Thoracic aorta (tissue), 2 donors: ENCODE measurements around the gene NANOS3. TPM values are rescaled to one million over a fixed set of nuclear protein-coding genes. Genes with fewer than 3 reads are reported as not detected.

Source experiments
- ATAC-seq: fragments of 150-250 bp; one replicate; pipeline ENCODE4 v1.8.0; 2017; ENCODE audit warnings: low read depth; ENCODE audit not compliant: insufficient number of reproducible peaks, low FRiP score
- DNase-seq: peaks from one replicate; pipeline ENCODE4 v3.0.0-alpha.2; 2020; ENCODE audit warnings: low spot score
- H3K27ac ChIP-seq, 2 donors: fragments of 200-600 bp; sonication (generic); 1 replicate in 1 of 2; 2 replicates in 1 of 2; pipeline ENCODE4 v1.5.1; 2016; ENCODE audit warnings: mild to moderate bottlenecking in 2 of 2, moderate library complexity in 2 of 2
- H3K27me3 ChIP-seq: fragments of 200-600 bp; sonication (generic); replicated peaks from 2 replicates; pipeline ENCODE4 v1.6.0; 2016; ENCODE audit warnings: mild to moderate bottlenecking; ENCODE audit not compliant: insufficient read depth
- H3K36me3 ChIP-seq: fragments of 200-600 bp; sonication (generic); one replicate; pipeline ENCODE4 v1.5.1; 2016
- H3K4me1 ChIP-seq, 2 donors: fragments of 200-600 bp; sonication (generic); 1 replicate in 1 of 2; 2 replicates in 1 of 2; pipeline versions ENCODE4 v1.5.1 to v1.6.0; 2016; ENCODE audit warnings: low read depth in 2 of 2, mild to moderate bottlenecking in 1 of 2; ENCODE audit not compliant: control insufficient read depth in 1 of 2
- H3K4me3 ChIP-seq: fragments of 200-600 bp; sonication (generic); 2 replicates; pipeline ENCODE4 v1.5.1; 2016; ENCODE audit warnings: mild to moderate bottlenecking
- H3K9me3 ChIP-seq: fragments of 200-600 bp; sonication (generic); 2 replicates; pipeline ENCODE4 v1.5.1; 2016
- total RNA-seq, 2 donors: library from RNA; depleted of rRNA; stranded (reverse); fragments of >200 nt; gene quantifications; one replicate each; pipeline versions ENCODE4 v1.1.0 to v1.2.3, GENCODE V29; 2016
- TF ChIP-seq, protein P1 (sequence below): fragments of 200-600 bp; sonication (generic); IDR thresholded peaks from one replicate; pipeline ENCODE4 v1.5.1; 2019; ENCODE audit warnings: antibody characterized with exemption

NANOS3 gene
- total RNA-seq, 2 donors from 2014 or later: not detected

DNA sequence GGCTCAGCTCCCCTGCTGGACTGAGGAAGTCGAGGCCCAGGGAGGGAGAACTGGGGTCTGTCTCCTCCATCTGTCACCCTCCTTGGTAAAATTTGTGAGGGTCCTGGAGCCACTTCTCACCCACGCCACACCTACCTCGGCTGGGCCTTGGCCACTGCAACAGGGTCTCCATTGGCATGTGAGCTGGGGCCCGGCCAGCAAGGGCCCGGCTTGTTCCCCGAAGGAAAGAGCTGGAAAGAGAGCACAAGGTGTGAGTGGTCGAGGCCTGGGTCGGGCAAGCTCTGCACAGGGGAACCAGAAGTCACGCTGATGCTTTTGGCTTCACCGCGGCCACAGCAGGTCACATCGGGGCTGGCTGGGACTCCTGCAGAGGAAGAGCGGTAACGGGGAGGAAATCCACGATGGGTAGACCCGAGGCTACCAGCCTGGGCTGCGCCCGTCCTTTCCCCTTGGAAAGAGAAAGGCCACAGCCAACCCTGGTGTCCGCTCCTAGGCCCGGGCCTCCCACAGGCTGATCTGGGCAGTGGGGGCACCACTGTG lies 9.0 kb downstream of the NANOS3 start:
- no peak overlapping the region for H3K27ac ChIP-seq
- no peak for DNase-seq

DNA sequence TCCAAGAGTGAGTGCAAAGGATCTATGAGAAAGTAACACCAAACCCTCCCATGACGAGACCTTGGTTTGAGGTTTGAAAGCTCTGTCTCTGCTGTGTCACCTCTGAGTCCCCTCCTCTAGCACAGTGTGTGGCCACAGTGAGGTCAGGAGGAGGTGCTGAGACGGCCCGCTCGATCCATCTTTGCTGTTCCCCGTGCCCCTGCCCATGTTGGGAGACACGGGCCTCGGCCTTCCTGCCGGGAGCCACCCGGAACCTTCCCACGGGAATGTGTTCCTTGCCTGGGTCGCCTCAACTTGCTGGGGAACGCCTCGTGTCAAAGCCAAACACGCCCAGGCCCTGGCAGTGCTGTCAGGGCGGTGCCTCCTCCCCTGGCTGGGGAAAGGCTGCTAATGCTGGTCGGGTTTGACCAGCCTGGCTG lies 10.1 kb downstream of the NANOS3 start:
- DNase-seq (no peak), ATAC-seq (no peak)
- Histone ChIP-seq H3K4me3 (no peak overlapping the region), H3K4me1 (no peaks in the 10 kb centered on the region), H3K27ac (no peak overlapping the region), H3K36me3 (no peaks in the 10 kb centered on the region), H3K27me3 (no peaks in the 10 kb centered on the region), H3K9me3 (no peaks in the 10 kb centered on the region)
- TF ChIP-seq, protein P1, sequence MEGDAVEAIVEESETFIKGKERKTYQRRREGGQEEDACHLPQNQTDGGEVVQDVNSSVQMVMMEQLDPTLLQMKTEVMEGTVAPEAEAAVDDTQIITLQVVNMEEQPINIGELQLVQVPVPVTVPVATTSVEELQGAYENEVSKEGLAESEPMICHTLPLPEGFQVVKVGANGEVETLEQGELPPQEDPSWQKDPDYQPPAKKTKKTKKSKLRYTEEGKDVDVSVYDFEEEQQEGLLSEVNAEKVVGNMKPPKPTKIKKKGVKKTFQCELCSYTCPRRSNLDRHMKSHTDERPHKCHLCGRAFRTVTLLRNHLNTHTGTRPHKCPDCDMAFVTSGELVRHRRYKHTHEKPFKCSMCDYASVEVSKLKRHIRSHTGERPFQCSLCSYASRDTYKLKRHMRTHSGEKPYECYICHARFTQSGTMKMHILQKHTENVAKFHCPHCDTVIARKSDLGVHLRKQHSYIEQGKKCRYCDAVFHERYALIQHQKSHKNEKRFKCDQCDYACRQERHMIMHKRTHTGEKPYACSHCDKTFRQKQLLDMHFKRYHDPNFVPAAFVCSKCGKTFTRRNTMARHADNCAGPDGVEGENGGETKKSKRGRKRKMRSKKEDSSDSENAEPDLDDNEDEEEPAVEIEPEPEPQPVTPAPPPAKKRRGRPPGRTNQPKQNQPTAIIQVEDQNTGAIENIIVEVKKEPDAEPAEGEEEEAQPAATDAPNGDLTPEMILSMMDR: no peak

More for the DNA sequence above, 9.0 kb downstream of the NANOS3 start:
- Histone ChIP-seq H3K4me3 (no peak overlapping the region), H3K9me3 (no peaks in the 10 kb centered on the region), H3K4me1 (peaks cover 0 to 3% of the 10 kb centered on the region in 2 donors), H3K36me3 (no peaks in the 10 kb centered on the region), H3K27me3 (no peaks in the 10 kb centered on the region)
- ATAC-seq: no peak
- TF ChIP-seq, protein P1: no peak

DNA sequence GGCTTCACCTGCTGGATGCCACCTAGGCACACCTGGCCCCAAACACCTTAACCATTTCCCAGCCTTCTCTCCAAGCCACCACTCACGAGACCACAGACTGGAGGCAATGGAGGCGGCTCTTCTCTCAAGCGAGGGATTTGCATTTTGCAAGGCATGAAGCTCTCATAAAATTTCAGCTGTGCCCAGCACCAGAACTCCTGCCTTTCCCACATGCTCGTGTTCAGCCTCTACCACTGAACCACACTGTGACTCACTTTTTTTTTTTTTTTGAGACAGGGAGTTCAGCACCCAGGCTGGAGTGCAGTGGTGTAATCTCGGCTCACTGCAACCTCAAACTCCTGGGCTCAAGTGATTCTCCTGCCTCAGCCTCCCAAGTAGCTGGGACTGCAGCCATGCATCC lies 10.6 kb downstream of the NANOS3 start:
- ATAC-seq (no peak), DNase-seq (no peak)
- TF ChIP-seq, protein P1: no peak

GRCh38 chr19:13888281-13888680 lies 11.3 kb downstream of the NANOS3 start:
- DNase-seq: no peak
- TF ChIP-seq, protein P1: no peak
- no peak overlapping the region for H3K27ac ChIP-seq
- H3K4me3 ChIP-seq: no peak overlapping the region
- no peaks in the 10 kb centered on the region for H3K9me3 ChIP-seq
- H3K4me1 ChIP-seq: no peaks in the 10 kb centered on the region
- no peak for ATAC-seq
- H3K36me3 ChIP-seq: no peaks in the 10 kb centered on the region
- H3K27me3 ChIP-seq: no peaks in the 10 kb centered on the region

More for the DNA sequence above, 10.6 kb downstream of the NANOS3 start:
- Histone ChIP-seq H3K36me3 (no peaks in the 10 kb centered on the region), H3K4me3 (no peak overlapping the region), H3K4me1 (no peaks in the 10 kb centered on the region), H3K9me3 (no peaks in the 10 kb centered on the region), H3K27ac (no peak overlapping the region), H3K27me3 (no peaks in the 10 kb centered on the region)

GRCh38 chr19:13890136-13890535 lies 13.2 kb downstream of the NANOS3 start:
- Histone ChIP-seq H3K36me3 (no peaks in the 10 kb centered on the region), H3K4me1 (no peaks in the 10 kb centered on the region), H3K27me3 (no peaks in the 10 kb centered on the region), H3K4me3 (no peak overlapping the region), H3K27ac (no peak overlapping the region), H3K9me3 (no peaks in the 10 kb centered on the region)
- DNase-seq: no peak
- no peak for ATAC-seq
- TF ChIP-seq, protein P1: no peak
